ENCODE data around the gene CRCP.
"Not testable (repeated sequence)": the region's sequence is repeated elsewhere in the genome, so short reads cannot be mapped to it uniquely, and the experiment has no call there.

The CRCP gene

DNA sequence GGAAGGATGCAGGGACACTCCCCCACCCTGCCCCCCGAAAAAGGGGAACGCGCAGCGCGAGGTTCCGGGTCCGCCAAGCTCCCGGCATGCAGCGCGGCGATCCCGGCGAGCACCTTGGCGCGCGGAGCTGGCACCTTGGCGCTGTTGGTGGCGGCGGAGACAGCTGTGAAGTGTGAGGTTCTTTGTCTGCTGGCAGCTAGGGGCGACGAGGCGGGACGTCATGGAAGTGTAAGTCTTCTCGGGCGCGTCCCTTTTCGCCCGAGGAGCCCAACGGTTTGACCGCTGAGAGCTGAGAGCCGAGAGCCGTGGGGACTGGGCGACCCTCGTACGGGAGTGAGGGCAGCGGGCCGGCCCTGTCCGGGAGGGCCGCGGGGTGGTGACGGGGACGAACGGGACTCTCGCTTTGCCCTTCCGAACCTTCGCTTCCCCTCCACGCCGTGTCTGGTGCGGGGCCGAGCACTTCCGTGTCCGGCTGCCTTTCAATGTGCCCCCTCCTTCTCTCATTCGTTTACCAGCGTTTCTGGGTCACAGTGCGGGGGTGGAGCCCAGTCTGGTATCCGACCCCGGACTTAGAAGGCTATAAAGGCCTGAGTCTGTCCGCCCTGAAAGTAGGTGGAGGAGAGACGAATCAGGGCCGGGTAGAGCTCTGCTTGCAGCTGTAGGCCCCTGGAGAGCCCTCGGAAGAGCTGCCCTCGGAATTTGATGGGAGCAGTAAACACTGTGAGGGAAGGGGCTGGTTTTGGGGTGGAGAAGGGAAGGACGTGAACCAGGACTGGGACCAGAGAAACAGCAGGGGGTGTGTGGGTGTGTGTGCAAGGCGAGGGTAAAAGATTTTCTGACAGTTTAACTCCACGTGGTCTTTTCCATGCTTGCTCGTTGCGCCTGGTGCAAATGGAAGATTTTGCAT, at the start of gene CRCP:
TSS of gene CRCP (plus strand) at position 105 of the 907 bp plus-strand sequence. CDS start at position 221, 116 bp downstream.
- DNase-seq (ENCODE audit: extremely low spot score, insufficient read length, low read depth) (peak; percentile 81), FAIRE-seq (peak; percentile 91)

DNA sequence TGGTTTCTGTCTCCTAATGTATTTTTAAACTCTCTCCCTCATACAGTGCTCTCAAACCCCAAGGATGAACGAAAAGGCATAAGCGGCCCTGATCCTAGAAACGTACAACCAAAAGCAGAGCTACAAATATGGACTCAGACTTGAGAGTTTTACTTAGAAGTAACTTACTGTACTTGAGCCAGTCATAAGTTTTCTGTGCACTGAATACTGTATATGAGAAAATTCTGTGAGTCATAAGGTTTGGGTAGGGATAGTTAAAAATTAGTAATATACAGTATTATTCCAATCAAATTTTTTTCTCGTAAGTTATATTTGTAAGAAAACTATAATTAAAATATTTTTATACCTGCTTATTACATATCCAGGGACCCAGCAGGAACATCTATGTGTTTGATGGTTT, 44.9 kb upstream of the CRCP start:
- DNase-seq (ENCODE audit: extremely low spot score, insufficient read length, low read depth) (no peak), FAIRE-seq (no peak)

DNA sequence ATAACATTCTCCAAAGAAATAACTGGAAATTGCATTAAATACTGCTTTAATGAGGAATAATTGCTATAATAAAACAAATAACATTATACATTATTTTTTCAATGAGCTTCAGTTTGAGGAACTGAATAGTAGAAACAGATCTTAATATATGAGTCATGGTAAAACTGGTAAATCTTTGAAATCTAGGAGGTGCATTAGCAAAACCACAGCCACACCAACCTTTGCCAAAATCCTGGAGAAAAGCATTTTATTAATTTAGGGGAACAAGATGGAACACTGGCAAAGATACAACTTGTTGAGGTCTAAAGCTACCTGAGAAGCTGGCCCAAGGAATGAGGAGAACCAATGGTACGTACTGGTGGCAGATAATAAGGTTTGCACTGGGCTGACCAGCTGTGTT, 44.4 kb upstream of the CRCP start:
- DNase-seq (ENCODE audit: extremely low spot score, insufficient read length, low read depth) (no peak), FAIRE-seq (no peak)

DNA sequence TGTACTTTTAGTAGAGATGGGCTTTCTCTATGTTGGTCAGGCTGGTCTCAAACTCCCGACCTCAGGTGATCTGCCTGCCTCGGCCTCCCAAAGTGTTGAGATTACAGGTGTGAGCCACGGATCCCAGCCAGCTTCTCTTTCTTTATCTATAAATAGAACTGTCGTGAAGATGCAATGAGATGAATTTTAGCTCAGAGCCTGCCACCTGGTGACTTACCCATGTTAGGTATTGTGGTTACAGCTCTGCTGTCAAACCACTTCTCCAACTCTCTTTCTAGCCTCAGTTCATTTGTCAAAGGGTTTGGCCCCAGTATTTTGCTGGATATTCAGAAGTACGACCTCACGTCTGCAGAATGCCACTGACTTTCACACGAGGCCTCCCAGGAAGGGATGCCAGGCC, 42.4 kb upstream of the CRCP start:
- DNase-seq (ENCODE audit: extremely low spot score, insufficient read length, low read depth), result not testable (repeated sequence)
- peak; percentile 5 for FAIRE-seq

DNA sequence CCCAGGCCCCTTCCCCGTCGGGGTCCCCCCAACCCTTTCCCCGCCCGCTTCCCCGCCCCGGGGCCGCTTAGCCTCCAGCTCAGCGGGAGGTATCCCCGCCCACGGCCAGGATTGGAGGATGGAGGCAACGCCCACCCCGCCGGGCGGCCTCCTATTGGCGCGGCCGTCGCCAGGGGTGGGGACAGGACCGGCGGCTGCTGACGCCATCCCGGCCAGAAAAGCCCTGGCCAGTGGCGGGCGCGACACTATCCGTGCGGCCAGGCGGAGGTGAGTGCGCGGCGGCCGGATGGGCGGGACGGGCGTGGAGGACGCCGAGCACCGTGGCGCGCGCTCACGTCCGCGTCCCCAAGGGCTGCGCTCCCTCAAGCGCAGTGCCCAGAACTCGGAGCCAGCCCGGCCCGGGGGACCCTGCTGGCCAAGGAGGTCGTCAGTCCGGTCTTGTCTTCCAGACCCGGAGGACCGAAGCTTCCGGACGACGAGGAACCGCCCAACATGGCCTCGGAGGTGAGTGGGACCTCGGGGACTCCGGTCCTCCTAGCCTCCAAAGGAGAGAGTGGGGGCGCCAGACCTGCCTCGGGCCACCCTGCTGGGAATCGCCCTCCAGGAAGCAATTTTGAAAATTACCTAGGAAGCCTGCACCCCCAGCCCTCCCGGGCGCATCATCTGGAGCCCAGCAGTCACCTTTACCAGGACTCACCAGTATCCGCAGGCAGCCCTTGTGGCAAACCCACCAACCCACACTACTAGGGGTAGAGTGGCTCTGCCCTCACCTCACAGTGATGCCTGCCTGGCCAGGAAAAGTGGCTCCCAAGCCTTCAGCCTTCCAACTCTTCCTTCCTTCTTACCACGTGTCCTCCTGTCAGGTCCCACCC, 38.8 kb upstream of the CRCP start, which contains the start of gene ASL:
TSS of gene ASL (plus strand) at position 230 of the 872 bp plus-strand sequence. CDS start at position 493, 263 bp downstream.
- FAIRE-seq (peak; percentile 88), DNase-seq (ENCODE audit: extremely low spot score, insufficient read length, low read depth) (peak; percentile 99)

DNA sequence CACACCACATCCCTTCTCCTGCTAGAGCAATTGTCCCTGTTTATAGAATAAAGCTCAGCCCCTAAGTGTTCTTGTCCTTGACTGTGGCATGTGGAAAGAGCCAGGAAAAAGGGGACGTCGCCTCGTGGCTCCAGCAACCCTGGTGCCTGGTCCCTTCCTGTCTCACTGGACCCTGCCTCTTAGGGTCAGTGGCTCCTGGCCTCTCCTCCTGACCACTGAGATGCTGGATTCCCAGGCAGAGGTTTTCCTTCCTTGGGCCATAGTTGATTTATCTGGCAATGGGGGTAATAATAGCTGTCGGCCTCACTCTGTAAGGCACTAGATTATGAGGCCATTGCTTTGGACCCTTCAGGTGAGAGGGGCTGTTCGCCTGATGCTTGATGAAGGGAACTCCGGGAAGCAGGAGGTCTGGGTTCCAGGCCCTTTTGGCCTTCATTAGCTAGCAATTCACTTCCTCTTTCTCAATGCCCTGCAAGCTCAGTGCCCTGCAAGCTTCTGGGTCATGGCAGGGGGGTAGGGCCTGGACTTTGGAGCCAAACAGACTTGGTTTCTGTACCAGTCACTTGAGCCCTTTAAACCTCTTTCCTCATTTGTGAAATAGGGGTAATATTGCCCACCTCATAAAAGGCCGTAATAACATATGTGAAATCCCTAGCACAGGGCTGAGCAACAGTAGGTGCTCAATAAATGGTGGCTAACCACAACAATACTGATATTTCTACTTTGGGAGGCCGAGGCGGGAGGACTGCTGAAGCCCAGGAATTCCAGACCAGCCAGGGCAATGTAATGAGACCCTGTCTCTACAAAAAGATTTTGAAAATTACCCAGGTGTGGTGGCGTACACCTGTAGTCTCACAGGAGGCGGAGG, 38.0 kb upstream of the CRCP start:
- no peak for FAIRE-seq
- DNase-seq (ENCODE audit: extremely low spot score, insufficient read length, low read depth), result no peak

DNA sequence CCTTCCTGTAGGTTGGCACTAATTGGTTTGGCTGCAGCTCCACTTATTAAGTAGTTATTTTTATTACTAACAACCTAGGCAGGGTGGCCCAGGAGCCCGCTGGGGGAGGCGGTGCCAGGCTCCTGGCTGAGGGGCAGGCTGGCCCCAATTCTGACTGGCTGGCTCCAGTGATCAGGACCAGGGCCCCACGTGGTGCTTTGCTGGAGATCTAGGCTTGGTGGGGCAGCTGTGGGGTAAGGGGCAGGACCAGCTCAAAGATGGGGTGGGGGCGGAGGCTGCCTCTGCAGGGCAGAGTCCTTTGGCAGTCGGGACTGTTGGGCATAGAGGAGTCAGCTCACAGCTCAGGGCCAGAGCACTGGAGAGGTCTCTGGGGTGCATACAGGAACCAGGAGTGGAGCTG, 36.6 kb upstream of the CRCP start:
- no peak for FAIRE-seq
- no peak for DNase-seq (ENCODE audit: extremely low spot score, insufficient read length, low read depth)

DNA sequence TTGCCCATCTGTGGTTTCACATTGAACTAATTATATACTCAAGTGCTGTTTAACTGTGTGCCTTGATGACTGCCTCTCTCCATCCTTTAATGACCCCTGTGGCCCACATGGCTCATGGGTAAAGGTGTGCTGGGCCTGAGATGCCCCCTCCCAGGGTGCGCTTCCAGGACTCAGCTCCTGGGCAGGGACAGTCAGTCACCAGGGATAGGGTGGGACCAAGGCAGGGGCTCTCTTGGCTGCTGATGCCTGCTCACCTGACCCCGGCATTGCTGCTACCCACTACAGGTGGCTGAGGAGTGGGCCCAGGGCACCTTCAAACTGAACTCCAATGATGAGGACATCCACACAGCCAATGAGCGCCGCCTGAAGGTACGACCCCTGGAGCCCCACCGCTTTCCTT, 32.6 kb upstream of the CRCP start:
- FAIRE-seq, result no peak
- DNase-seq (ENCODE audit: extremely low spot score, insufficient read length, low read depth), result no peak

DNA sequence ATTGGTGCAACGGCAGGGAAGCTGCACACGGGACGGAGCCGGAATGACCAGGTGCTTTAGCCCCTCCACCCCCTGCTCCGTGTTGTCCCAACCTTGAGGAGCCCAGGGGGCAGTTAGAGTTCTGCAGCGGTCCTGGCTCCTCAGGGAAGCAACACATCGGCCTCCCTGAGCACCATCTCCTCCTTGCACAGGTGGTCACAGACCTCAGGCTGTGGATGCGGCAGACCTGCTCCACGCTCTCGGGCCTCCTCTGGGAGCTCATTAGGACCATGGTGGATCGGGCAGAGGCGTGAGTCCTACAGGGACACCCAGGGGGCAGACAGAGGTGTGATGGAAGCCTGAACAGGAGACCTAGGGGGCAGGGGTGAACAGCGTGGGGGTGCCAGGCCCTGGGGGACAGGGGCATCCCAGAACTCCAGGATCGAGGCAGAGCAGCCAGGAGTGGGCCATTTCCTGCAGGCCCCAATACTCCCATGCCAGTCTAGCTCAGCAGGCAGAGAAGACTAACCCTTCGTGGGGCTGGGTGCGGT, 31.7 kb upstream of the CRCP start:
- DNase-seq (ENCODE audit: extremely low spot score, insufficient read length, low read depth) (no peak), FAIRE-seq (no peak)

DNA sequence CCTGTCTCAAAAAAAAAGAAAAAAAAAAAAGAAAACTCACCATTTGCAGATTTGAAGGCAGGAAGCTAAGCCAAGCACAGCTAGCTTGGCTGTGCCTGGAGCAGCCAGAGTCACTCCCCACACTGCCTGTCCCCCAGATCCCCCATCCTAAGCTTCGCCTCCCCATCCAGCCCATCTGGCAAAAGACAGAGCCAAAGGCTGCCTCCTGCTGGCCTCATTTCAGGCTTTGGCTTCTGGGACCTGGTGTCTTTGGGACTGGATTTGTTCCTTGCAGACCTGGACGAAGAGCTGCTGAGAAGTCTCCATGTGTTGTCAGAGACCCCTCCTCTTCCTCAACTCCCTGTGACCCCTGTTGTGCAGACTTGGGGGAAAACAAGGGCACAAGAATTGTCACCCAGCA, 31.0 kb upstream of the CRCP start:
- FAIRE-seq (no peak), DNase-seq (ENCODE audit: extremely low spot score, insufficient read length, low read depth) (no peak)

DNA sequence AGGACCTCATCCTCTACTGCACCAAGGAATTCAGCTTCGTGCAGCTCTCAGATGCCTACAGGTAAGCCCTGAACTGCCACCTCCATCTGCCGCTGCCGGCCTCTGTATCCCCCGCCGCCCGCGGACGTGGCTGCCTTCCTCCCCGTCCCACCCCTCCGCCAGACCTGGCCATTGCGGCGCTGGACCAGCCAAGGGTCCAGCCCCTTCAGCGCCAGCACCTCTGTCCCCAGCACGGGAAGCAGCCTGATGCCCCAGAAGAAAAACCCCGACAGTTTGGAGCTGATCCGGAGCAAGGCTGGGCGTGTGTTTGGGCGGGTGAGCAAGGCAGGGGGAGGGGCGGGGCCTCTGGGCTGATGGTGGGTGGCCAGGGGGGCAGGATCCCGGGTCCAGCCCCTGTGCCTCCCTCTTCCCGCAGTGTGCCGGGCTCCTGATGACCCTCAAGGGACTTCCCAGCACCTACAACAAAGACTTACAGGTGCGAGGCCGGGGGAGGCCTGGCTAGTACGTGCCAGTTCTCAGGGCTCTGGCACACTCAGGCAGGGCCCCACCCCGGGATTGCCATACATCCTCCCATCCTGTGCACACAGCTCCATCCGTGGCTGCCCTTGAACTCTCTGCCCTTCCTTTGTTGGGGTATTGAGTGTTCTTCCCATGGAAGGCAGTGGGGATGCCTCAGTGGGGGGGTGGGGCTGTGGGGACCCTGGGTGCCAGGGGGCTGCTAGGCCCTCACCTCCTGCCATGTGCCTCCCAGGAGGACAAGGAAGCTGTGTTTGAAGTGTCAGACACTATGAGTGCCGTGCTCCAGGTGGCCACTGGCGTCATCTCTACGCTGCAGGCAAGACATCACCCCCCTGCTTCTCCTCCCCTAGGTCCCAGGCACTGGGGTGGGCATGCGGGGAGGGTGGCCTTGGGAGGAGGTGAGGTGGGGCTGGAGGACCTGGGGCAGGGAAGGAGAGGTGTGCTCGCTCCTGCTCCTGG, 25.5 kb upstream of the CRCP start:
- FAIRE-seq, result no peak

DNA sequence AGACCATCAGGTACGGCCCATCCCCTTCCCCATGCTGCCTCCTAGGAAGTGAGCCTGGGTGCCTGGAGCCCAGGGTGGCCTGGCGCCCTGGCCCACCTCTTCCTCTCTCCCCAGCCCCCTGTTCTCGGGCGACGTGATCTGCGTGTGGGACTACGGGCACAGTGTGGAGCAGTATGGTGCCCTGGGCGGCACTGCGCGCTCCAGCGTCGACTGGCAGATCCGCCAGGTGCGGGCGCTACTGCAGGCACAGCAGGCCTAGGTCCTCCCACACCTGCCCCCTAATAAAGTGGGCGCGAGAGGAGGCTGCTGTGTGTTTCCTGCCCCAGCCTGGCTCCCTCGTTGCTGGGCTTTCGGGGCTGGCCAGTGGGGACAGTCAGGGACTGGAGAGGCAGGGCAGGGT, 22.0 kb upstream of the CRCP start:
- no peak for DNase-seq (ENCODE audit: extremely low spot score, insufficient read length, low read depth)
- FAIRE-seq, result no peak

More for the DNA sequence above, 25.5 kb upstream of the CRCP start:
- DNase-seq (ENCODE audit: extremely low spot score, insufficient read length, low read depth), result no peak

DNA sequence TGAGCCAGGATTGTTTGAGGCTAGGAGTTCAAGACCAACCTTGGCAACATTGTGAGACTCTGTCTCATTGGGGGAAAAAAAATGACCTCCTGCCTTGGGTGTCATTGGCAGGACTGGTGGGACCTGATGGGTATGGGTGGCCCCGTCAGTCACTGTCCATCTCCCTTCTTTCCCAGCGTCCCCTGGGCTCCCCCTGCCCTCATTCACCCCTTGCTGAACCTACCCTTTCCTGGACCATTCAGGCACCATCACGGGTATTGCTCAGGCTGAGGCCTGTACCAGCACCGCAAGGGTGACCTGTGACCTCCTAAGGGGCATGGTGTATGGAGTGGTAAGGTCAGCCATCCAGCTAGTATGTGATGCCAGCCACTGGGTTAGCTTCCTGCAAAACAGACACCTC, 19.6 kb upstream of the CRCP start:
- FAIRE-seq, result no peak
- DNase-seq (ENCODE audit: extremely low spot score, insufficient read length, low read depth), result no peak

DNA sequence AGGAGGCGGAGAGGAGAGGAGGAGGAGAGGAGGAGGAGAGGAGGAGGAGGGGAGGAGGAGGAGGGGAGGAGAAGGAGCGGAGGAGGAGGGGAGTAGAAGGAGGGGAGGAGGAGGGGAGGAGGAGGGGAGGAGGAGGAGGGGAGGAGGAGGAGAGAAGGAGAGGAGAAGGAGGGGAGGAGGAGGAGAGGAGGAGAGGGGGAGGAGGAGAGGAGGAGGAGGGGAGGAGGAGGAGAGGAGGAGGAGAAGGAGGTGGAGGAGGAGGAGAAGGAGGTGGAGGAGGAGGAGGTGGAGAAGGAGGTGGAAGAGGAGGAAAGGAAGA, 15.5 kb upstream of the CRCP start:
- FAIRE-seq, result no peak

DNA sequence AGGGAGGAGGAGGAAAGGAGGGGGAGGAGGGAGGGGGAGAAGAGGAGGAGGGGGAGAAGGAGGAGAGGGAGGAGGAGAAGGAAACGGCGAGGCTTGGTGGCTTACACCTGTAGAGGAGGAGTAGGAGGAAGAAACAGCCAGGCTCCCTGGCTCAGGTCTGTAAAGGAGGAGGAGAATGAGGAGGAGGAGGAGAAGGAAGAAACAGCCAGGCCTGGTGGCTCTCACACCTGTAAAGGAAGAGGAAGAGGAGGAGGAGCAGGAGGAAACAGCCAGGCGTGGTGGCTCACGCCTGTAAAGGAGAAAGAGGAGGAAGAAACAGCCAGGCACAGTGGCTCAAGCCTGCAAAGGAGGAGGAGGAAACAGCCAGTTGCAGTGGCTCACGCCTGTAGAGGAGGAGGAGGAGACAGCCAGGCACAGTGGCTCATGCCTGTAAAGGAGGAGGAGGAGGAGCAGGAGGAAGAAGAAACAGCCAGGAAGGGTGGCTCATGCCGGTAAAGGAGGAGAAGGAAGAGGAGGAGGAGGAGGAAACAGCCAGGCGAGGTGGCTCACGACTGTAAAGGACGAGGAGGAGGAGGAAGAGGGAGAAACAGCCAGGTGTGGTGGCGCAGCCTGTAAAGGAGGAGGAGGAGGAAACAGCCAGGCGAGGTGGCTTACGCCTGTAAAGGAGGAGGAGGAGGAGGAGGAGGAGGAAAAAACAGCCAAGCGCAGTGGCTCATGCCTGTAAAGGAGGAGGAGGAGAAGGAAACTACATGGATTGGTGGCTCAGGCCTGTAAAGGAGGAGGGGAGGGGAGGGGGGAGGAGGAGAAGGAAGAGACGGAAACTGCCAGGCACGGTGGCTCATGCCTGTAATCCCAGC, 14.9 kb upstream of the CRCP start:
- DNase-seq (ENCODE audit: extremely low spot score, insufficient read length, low read depth) (no peak), FAIRE-seq (peak; percentile 81)

More for the DNA sequence above, 15.5 kb upstream of the CRCP start:
- no peak for DNase-seq (ENCODE audit: extremely low spot score, insufficient read length, low read depth)

DNA sequence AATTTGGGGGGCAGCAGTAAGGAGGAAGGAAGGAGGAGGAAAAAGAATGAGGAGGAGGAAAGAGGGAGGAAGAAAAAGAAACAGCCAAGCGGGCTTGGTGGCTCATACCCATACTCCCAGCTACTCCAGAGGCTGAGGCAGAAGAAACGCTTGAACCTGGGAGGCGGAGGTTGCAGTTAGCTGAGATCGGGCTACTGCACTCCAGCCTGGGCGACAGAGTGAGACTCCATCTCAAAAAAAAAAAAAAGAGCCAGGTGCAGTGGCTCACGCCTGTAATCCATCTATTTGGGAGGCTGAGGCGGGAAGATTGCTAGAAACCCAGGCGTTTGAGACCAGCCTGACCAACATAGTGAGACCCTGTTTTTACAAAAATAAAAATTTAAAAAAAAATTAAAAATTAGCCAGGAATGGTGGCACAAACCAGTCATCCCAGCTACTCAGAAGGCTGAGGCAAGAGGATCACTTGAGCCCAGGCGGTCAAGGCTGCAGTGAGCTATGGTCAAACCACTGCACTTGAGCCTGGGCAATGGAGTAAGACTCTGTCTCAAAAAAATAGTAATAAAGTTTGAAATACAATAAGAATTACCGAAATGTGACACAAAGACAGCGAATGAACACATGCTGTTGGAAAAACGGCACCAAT, 14.1 kb upstream of the CRCP start:
- DNase-seq (ENCODE audit: extremely low spot score, insufficient read length, low read depth) (no peak), FAIRE-seq (no peak)

DNA sequence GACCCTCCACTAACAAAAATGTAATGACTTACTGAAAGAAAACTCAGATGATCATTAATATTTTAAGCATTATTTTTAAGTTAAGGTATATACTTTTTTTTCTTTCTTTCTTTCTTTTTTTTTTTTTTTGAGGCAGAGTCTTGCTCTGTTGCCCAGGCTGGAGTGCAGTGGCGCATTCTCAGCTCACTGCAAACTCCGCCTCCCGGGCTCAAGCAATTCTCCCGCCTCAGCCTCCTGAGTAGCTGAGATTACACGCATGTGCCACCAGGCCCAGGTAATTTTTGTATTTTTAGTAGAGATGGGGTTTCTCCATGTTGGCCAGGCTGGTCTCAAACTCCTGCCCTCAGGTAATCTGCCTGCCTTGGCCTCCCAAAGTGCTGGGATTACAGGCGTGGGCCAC, 12.5 kb upstream of the CRCP start:
- FAIRE-seq; DNase-seq (ENCODE audit: extremely low spot score, insufficient read length, low read depth): not testable (repeated sequence)

All from GM18507 (cell line).